OCI-LY3 (cell line): ENCODE data around the gene NR1D1.

Experiments used
- EZH2phosphoT487 ChIP-seq: fragments of 200-600 bp; shearing (Covaris generic); IDR thresholded peaks from 2 replicates; pipeline ENCODE4 v1.6.1; 2018; ENCODE audit warnings: antibody characterized with exemption, mixed run types, low read depth
- TF ChIP-seq, protein P1 (sequence below): fragments of 200-600, 300-600 bp; sonication (generic); IDR thresholded peaks from 2 replicates; pipeline ENCODE4 v1.5.1; 2014; ENCODE audit warnings: antibody characterized with exemption, low read length, low read depth

GRCh38 chr17:40094874-40095273 is 5.5 kb downstream of the NR1D1 start:
- TF ChIP-seq, protein P1, sequence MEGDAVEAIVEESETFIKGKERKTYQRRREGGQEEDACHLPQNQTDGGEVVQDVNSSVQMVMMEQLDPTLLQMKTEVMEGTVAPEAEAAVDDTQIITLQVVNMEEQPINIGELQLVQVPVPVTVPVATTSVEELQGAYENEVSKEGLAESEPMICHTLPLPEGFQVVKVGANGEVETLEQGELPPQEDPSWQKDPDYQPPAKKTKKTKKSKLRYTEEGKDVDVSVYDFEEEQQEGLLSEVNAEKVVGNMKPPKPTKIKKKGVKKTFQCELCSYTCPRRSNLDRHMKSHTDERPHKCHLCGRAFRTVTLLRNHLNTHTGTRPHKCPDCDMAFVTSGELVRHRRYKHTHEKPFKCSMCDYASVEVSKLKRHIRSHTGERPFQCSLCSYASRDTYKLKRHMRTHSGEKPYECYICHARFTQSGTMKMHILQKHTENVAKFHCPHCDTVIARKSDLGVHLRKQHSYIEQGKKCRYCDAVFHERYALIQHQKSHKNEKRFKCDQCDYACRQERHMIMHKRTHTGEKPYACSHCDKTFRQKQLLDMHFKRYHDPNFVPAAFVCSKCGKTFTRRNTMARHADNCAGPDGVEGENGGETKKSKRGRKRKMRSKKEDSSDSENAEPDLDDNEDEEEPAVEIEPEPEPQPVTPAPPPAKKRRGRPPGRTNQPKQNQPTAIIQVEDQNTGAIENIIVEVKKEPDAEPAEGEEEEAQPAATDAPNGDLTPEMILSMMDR: no peak
- no peak for TF ChIP-seq EZH2phosphoT487
